ENCODE measurements around the gene PCCA. TPM values are rescaled to one million over a fixed set of nuclear protein-coding genes. Genes with fewer than 3 reads are reported as not detected.

Gene PCCA
- total RNA-seq, 4 donors from 2014 or later = 46.9 to 66.0 (median 49.4) TPM

- Histone ChIP-seq H3K27ac (no peak overlapping the region), H3K36me3 (no peaks in the 10 kb centered on the region), H3K27me3 (no peaks in the 10 kb centered on the region), H3K9me3 (no peaks in the 10 kb centered on the region), H3K4me3 (no peak overlapping the region), H3K4me1 (no peaks in the 10 kb centered on the region)
- DNase-seq = no peak
- TF ChIP-seq, protein P1, sequence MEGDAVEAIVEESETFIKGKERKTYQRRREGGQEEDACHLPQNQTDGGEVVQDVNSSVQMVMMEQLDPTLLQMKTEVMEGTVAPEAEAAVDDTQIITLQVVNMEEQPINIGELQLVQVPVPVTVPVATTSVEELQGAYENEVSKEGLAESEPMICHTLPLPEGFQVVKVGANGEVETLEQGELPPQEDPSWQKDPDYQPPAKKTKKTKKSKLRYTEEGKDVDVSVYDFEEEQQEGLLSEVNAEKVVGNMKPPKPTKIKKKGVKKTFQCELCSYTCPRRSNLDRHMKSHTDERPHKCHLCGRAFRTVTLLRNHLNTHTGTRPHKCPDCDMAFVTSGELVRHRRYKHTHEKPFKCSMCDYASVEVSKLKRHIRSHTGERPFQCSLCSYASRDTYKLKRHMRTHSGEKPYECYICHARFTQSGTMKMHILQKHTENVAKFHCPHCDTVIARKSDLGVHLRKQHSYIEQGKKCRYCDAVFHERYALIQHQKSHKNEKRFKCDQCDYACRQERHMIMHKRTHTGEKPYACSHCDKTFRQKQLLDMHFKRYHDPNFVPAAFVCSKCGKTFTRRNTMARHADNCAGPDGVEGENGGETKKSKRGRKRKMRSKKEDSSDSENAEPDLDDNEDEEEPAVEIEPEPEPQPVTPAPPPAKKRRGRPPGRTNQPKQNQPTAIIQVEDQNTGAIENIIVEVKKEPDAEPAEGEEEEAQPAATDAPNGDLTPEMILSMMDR (IDR thresholded peaks at IDR 0.05) = no peak
- TF ChIP-seq POLR2A (IDR thresholded peaks at IDR 0.05) = no peak
Observed at GRCh38 chr13:100491164-100491842, 402.4 kb downstream of the PCCA start.

DNA sequence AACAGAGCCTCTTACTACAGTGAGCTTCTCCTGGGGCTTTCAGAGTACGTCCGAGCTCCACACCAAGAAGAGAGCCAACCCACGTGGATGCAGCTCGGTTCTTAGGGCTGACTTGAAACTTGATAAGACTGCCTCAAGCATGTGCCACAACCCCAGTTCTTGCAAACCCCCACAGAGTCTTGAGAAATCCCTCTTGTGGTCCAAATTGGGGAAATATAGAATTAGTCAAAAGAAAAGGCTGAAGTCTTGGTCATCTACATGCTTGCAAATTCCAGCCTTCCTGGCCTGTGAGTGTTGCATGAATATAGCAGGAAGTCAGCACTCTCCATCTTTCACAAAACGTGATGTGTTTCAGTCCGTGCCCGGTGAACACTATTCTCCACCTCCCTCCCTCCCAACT lies 404.5 kb downstream of the PCCA start:
- H3K27ac ChIP-seq = no peak overlapping the region
- TF ChIP-seq POLR2A (IDR thresholded peaks at IDR 0.05) = no peak
- TF ChIP-seq, protein P1 (IDR thresholded peaks at IDR 0.05) = no peak
- H3K4me1 ChIP-seq = no peaks in the 10 kb centered on the region
- no peak for DNase-seq
- H3K27me3 ChIP-seq = no peaks in the 10 kb centered on the region
- H3K9me3 ChIP-seq = no peaks in the 10 kb centered on the region
- H3K36me3 ChIP-seq = no peaks in the 10 kb centered on the region
- H3K4me3 ChIP-seq = no peak overlapping the region

GRCh38 chr13:100495455-100495854 lies 406.6 kb downstream of the PCCA start:
- Histone ChIP-seq H3K4me3 (no peak overlapping the region), H3K27me3 (no peaks in the 10 kb centered on the region), H3K9me3 (no peaks in the 10 kb centered on the region), H3K36me3 (no peaks in the 10 kb centered on the region), H3K27ac (no peak overlapping the region), H3K4me1 (no peaks in the 10 kb centered on the region)
- TF ChIP-seq, protein P1 (IDR thresholded peaks at IDR 0.05) = no peak
- TF ChIP-seq POLR2A (IDR thresholded peaks at IDR 0.05) = no peak
- no peak for DNase-seq

- Histone ChIP-seq H3K27ac (no peak overlapping the region), H3K36me3 (no peaks in the 10 kb centered on the region), H3K27me3 (no peaks in the 10 kb centered on the region), H3K4me1 (no peaks in the 10 kb centered on the region), H3K9me3 (no peaks in the 10 kb centered on the region), H3K4me3 (no peak overlapping the region)
- no peak for DNase-seq
- no peak for TF ChIP-seq POLR2A (IDR thresholded peaks at IDR 0.05)
- TF ChIP-seq, protein P1 (IDR thresholded peaks at IDR 0.05) = no peak
Observed at GRCh38 chr13:100497389-100497788, 408.5 kb downstream of the PCCA start.

GRCh38 chr13:100502446-100502845 lies 413.6 kb downstream of the PCCA start:
- no peaks in the 10 kb centered on the region for H3K9me3 ChIP-seq
- no peaks in the 10 kb centered on the region for H3K36me3 ChIP-seq
- no peak overlapping the region for H3K4me3 ChIP-seq
- no peak for DNase-seq
- H3K4me1 ChIP-seq = peaks cover 0 to 7% (median 0%) of the 10 kb centered on the region in 4 donors
- H3K27me3 ChIP-seq = no peaks in the 10 kb centered on the region
- TF ChIP-seq POLR2A (IDR thresholded peaks at IDR 0.05) = no peak
- TF ChIP-seq, protein P1 (IDR thresholded peaks at IDR 0.05) = no peak
- no peak overlapping the region for H3K27ac ChIP-seq

Measured in Peyer's patch (tissue), 4 donors.